GM12875 (cell line): ENCODE results near the gene CCNT1.

Source experiments
- H3K4me3 ChIP-seq: one replicate; pipeline ENCODE4 v1.5.1; 2011; ENCODE audit warnings: low read depth, low read length, control low read depth
- TF ChIP-seq, protein P1 (sequence below): IDR thresholded peaks from 2 replicates; pipeline ENCODE4 v1.5.1; 2011; ENCODE audit warnings: low read depth, mild to moderate bottlenecking, control low read depth, inconsistent platforms, low read length, moderate library complexity, borderline replicate concordance; ENCODE audit not compliant: insufficient read depth

The CCNT1 gene

DNA sequence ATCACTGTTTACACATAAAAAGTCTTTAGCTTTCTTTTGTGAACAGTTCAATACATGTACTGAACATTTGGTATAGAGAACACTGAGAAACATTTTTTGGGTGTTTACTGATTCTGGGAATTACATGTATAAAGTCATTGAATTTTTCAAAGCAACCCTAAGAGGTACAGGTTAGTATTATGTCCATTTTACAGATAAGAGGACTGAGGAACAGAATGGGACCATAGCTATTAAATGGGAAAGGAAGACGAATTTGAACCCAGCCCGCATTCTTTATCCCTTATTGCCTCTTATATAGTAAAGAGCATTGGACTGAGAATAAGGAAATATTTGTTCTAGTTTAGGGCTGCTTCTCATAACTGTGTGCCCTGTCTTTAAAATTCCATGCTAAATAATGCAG is 33.6 kb downstream of the CCNT1 start:
- TF ChIP-seq, protein P1, sequence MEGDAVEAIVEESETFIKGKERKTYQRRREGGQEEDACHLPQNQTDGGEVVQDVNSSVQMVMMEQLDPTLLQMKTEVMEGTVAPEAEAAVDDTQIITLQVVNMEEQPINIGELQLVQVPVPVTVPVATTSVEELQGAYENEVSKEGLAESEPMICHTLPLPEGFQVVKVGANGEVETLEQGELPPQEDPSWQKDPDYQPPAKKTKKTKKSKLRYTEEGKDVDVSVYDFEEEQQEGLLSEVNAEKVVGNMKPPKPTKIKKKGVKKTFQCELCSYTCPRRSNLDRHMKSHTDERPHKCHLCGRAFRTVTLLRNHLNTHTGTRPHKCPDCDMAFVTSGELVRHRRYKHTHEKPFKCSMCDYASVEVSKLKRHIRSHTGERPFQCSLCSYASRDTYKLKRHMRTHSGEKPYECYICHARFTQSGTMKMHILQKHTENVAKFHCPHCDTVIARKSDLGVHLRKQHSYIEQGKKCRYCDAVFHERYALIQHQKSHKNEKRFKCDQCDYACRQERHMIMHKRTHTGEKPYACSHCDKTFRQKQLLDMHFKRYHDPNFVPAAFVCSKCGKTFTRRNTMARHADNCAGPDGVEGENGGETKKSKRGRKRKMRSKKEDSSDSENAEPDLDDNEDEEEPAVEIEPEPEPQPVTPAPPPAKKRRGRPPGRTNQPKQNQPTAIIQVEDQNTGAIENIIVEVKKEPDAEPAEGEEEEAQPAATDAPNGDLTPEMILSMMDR = no peak

GRCh38 chr12:48682533-48682905 is 34.0 kb downstream of the CCNT1 start:
- H3K4me3 ChIP-seq = peak overlapping the region; percentile 69

More for the DNA sequence above, 33.6 kb downstream of the CCNT1 start:
- H3K4me3 ChIP-seq = no peak overlapping the region

GRCh38 chr12:48681710-48682532 is 34.6 kb downstream of the CCNT1 start, which contains the start of gene KANSL2:
Gene KANSL2 (minus strand): TSS chr12:48682238. CDS start chr12:48681632, 606 bp downstream.
- H3K4me3 ChIP-seq = peak within 1 kb of the TSS; percentile 97
- TF ChIP-seq, protein P1 = no peak

DNA sequence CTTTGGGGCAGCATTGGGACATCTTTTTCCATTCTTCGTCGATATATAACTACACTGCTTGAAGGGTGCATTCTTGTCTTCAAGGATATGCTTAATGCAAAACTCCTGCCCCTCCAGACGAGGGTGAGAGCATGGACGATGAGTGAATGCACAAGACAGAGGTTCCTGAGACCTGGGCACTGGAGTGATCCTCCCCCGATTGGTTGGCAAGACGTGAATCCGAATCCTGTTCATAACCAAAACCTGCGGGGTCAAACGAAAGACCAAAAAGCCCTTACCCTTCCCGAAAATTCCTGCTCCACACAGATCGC is 35.2 kb downstream of the CCNT1 start:
- H3K4me3 ChIP-seq = peak overlapping the region; percentile 97
- TF ChIP-seq, protein P1 = no peak

- peak overlapping the region; percentile 97 for H3K4me3 ChIP-seq
- TF ChIP-seq, protein P1 = no peak
These were observed 35.6 kb downstream of the CCNT1 start for GRCh38 chr12:48680861-48681260.

DNA sequence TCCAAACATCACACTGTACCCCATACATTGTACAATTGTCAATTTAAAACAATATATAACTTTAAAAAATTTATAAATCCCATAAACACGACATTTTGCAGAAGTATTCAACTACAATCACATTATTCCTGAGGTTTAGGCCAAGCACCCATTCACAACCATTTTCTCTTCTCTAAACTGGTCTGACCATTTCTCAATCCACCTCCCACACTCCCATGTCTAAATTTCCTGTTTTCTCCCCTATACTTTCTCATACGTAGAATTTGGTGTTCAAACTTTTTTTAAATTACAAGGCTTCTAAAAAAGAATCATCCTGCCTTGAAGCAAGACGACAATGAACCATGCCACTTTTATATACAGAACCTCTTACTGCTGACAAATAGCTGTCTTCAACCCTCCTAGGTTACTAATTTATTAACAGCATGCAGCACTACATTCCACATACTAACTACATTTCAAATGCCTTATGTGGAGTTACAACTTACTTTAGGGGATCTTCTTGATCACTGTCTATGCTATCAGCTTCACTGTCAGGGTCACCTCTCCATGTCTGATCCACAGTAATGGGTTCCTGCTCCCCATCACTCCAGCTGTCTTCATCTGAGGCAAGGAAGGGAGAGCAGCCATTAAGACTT is 37.8 kb downstream of the CCNT1 start:
- TF ChIP-seq, protein P1 = no peak
- no peak overlapping the region for H3K4me3 ChIP-seq

GRCh38 chr12:48671231-48671856 is 45.2 kb downstream of the CCNT1 start:
- H3K4me3 ChIP-seq = no peak overlapping the region
- TF ChIP-seq, protein P1 = no peak
